Measurements from ENCODE around the gene ZNF385B.
"Not testable (repeated sequence)": the region's sequence is repeated elsewhere in the genome, so short reads cannot be mapped to it uniquely, and the experiment has no call there.

ZNF385B gene

DNA sequence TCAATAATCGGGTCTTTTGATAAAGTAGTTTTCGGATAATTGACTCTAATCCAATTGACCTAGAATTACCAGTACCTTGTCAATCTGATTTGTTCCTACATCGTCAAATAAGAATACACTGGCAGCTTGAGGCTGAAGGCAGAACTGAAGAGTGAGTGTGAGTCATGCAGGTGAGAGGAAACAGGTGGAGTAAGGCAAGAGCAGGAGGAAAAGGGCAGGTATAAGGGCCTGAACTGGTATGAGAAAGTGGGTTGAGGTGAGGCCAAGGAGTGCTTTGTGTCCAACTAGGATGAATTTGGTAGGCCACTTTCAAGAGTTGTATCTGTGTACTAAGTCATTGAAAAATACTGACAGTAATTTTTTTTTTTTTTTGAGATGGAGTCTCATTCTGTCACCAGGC, 186.0 kb downstream of the ZNF385B start:
- no peak for DNase-seq

DNA sequence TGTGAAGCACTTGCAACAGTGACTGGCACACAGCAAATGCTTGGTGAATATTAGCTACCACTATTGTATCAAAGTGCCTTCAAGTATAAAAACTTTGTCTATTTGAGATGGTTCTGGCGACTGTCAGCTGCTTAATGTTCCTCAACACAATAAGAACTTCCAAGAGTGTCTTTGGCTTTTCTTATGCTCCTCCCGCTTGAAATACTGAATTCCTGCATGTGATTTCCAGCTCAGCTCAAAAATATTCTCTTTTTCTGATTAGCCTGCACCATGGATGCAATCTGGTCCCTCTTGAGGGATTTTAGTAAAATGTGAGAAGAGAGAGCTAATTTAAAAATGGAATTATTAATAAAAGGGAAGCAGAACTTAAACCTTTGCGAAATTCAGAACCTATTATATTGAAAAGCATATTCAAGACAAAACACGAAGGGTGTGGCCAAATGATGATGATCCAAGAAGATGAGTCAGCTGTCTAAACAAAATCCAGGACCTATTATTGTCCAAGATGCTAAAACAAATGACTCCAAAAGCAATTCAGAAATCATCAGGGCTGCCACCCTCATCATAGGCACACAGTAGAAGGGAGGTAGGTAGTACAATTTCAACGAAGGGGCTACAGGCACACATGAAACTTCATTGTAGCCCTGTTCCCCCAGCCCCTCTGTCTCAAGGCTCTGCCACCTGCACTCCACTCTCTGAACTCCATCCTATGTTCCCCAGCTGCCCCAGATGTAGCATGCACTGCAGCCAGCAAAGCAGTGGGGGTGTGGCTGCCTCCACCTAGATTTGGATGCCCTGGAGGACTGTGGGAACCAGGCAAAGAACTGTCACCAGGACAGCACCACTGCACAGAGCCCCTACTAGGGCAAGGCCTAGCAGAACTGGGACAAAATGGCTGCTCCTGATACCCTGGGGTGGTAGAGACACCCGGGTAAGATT, 190.1 kb downstream of the ZNF385B start:
- no peak for DNase-seq

DNA sequence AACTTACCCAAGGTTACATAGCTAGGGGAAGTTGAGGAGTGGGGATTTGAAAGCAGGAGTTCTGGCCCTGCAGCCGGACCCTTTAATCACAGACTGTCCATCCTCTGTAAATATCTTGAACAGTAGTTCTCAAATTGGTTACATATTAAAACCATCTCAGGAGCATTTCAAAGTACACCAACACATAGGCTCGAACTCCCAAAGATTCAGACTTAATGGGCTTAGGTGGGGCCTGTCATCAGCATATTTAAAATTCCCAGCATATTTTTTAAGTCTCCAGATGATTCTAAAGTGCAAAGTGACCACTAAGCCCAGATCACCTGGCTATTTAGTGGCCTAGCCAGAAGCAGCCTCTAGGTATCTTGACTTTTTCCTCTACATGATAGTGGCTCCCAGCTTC, 192.2 kb downstream of the ZNF385B start:
- DNase-seq: no peak

DNA sequence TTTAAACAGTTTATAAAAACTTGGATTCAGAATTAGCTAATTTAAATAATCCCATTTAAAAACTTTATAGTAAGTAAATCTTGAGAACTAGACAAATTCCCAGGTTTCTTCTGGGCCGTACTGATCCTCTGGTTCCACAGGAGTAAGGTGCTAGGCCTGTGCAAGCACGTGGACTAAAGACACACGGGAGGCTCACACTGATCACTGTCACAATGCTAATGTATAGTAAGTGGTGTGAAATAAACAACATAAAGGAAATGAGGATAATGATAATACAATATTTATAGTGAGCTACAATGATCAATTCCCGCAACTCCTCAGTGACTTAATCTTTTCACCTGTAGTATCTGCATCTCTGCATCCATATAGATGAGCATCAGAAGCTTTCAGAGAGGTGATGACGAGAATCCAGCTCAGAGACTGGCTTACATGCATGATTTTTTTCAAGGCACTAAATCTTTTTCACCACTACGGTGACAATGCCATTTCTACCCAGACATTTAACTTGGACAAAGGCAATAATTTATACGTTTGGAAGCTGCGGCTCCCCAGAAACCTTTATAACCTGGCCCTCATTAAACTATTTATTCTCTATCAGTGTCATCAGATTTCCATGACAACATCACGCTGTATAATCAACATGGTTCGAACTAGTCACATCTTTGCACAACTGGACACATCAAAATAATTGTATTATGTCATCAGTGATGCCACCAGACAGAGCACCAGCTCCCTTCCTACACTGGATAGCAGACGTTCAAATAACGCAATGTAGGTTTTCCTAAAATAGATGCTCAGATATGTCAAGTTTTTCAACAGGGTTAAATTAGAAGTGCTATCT, 196.2 kb downstream of the ZNF385B start:
- DNase-seq: no peak

DNA sequence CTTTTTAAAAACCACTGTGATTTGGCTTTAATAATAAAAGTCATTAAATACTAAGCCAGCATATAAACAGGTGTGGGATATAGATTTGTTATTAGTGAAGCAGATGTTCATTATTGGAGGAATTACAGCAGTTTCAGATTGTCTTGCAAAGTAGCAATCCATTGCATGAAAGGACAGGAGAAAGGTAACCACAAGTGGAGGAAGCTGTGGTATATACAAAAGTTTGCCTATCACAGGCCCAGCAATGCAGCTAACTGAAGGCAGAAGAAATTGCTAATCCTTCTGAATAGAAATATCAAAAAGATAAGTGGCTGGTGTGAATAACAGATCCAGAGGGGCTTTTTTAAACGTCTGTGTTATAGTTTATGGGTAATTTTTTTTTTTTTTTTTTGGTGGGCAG, 199.4 kb downstream of the ZNF385B start:
- DNase-seq: no peak

DNA sequence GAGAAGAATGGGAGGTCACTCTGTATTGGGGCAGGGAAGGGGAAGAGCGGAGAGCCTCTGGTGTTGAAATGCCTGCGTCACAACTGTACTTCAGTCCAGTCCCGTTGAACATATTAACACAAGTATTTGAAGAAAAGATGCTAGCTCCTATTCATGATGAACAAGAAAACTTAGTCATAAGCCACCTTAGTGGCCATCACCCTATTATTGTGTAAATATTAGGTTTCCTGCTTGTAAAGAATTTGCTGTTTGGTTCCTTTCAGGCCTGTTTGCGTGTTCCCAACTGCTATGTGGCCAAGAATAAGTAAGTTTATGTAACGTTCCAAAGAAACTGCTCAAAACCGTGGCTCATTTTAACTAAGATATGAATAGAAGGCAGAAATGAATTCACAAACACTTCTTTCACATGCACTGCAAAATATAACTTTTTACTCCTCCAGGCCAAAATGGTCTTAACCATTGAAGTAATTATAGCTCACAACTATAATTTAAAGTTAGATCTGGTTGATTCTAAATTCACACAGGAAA, 204.3 kb downstream of the ZNF385B start:
- no peak for DNase-seq

DNA sequence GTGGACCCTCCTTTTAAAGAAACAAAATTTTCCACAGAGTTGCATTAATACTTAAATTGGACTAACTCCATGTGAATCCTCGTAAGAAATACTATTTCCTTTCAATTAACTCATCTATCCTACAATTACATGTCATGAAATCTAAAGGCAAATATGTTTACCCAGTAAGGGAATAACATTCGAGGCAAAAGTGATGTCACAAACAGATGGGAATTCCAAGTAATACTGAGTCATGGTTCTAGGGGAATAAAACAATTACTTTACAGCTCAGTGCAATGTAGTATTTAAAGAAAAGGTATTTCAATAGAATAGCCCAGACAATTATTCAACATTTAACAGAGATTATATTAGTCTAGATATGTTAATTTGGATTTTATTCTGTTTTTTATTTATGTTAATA, 205.8 kb downstream of the ZNF385B start:
- DNase-seq: no peak

DNA sequence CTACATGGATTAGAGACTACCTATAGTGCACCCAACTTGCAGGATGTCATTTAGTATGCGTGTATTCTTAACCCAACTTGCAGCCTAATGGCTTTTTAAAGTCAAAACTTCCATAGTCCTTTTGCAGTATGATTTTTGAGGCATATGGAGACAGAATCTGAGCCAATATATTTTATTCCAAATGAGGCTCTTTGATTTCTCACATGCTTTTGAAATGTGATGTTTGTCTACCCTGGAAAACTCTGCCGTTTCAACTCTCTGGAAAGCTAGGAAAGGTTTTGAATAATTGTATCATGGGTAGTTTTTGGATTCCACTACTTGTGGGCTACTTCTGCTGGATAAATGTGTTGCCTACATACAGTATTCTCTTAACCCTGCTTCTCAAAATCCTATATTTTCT, 206.6 kb downstream of the ZNF385B start:
- no peak for DNase-seq

DNA sequence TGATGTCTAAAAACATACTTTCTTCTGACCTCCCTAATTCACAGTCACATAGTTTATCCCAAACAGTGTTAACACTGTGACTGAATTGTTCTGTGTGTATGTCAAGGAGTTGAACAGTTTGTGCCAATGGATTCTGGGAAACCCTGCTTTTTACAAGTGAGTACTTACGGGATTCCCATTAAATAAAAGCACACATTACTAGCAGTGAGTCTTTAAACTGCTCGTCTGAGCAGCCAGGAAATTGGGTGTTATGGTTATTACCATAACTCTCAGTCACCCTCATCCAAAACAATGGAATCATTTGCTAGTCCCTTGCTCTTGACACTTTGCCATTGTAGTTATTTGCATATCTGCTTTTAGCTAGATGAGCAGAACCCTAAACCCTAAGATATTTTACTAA, 209.1 kb downstream of the ZNF385B start:
- no peak for DNase-seq

DNA sequence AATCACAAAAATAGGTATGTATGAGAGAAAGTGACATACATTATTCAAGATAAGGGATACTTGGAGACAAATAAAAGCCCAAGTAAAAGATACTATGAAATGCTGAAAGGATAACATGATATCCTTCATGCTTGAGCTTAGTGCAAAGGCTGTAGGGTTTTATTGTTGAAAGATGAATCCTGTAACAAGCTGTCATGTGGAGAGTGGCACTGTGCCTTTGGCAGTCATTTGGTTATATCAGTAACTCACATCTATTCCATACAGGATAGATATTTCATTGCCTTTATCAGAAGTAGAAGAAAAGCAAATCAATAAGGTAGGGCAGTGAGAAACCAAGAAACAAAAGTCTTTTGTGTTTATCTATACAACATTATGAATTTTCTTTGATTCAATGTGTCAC, 211.0 kb downstream of the ZNF385B start:
- no peak for DNase-seq

DNA sequence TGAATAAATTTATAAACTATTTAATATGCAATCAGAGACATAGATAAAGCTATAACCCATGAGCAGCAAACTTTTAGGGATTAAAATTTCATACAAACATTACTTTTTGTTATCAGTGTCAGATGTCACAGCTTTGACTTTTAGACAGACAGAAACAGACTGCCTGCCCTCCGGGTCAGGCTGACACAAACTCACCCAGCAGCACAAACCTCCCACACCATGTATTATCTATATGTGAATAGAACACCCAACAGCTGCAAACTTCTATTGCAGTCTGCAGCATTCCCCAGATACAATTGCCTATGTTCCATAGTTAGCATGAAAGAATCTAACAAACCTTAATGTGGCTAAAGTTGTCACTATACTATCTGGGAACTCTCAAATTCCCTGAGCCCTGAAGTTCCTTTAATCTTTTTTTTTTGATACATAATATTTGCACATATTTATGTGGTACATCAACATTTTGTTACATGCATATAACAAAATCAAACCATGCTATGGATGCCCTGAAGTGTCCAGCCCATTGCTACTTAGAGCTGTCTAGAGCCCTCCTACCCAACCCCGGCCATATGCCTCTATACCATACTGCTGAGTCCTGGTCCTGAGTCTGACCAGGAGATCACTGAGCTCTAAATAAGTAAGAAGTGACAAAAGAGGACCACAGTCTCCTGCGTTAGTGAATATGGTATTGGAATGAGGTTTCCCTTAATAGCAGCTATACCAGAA, 214.4 kb downstream of the ZNF385B start:
- DNase-seq: no peak

DNA sequence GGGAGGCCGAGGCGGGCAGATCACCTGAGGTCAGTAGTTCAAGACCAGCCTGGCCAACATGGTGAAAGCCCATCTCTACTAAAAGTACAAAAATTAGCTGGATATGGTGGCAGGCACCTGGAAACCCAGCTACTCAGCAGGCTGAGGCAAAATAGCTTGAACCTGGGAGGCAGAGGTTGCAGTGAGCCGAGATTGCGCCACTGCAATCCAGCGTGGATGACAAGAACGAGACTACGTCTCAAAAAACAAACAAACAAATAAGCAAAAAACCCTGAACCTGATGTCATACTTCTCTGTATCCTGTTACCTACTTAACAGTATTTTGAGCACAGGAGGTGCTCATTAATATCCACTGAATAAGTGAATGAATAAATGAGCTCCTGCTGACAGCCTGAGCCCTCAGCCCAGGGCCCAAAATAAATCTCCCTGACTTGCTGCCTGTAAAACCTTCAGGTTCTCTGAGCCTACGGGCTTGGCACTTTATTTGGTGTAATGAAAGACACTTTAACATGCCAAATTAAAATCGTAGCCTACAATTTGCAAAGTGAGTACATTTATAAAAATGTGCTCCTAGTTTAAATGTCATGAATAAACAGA, 215.1 kb downstream of the ZNF385B start:
- no peak for DNase-seq

DNA sequence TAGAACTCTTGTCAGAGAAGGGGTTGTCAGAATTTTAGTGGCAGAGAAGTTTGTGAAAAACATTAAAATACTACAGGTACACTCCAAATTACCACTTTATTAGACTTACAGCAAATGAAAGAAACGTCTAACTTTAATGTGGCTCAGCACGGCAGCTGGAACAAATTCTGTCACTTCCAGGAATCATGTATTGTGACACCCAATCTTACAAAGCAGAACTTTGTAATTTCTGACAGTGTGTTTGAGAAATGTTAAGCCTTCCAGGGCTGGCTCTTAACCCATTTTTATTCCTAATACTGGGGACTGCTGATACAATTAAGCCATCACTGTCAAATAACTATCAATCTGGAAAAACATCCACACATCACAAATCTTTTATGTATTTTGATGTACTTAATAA, 216.4 kb downstream of the ZNF385B start:
- no peak for DNase-seq

DNA sequence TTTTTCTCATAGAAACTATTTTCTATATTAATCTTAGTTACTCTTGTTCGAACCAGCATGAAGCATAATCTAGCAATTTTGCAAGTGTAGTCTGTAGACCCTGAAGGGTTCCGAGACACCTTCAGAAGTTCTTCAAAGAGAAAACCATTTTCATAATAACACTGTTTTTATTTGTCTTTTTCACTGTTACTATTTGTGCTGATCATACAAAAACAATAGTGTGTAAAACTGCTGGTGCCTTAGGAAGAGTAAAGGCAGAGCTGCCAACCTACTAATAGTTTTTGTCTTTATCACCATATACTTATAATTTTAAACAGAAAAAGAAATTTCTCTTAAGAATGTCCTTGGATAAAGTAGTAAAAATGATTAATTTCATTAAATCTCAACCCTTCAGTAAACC, 218.9 kb downstream of the ZNF385B start:
- DNase-seq: no peak

DNA sequence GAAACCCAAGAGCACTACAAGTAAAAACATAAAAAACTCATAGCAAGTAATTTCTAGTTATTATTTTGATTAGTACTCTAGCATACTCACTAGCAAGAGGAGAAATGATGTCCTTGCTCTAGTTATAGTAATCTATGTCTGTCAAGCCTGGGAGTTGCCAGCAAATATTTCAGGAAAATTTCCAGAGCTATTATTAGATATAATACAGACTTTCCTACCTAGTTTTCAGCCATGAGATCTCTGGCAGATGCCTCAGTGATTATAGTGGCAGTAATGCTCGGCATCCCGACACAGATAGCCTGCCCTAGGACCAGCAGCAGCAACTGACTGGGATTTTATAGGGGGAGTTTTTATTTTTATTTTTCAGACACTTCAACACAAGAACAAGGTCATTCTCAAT, 224.4 kb downstream of the ZNF385B start:
- DNase-seq: no peak

DNA sequence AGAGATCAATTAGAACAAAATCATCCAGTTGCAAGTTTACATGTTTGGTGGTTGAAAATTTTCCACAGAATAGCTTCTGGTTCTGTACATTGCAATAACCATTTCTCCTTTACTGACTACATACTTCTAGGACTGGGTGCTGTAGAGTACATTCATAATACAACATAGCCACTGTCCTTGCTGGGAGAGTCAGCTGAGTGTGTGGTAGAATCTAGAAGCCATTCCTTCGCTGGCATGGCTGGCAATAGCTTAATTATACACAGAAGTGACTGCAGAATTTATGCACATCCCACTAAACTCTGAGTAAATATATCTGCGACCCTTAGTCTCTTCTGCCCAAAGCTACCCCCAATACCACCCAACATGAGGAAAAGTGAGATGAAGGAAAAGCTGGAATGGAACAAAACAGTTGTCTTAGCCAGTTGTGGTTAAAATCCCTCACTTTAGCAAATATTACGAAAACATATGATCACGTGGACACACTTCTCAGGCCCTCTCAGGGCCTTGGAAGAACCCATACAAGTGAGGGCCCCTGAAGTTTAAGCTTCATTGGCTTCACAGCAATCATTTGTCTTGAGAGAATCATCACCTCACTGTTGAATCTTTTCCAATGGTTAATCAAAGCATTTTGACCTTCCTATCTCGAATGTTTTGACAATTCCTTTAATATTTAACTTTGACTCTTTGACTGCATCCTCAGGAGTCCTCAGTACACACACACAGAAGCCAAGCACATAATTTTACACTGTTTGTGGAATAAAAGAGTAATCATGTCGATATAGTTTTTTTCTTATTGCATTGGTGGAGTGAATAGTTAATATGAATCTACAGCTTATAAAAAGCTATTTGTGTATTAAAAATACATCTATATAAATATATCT, 225.1 kb downstream of the ZNF385B start:
- no peak for DNase-seq

DNA sequence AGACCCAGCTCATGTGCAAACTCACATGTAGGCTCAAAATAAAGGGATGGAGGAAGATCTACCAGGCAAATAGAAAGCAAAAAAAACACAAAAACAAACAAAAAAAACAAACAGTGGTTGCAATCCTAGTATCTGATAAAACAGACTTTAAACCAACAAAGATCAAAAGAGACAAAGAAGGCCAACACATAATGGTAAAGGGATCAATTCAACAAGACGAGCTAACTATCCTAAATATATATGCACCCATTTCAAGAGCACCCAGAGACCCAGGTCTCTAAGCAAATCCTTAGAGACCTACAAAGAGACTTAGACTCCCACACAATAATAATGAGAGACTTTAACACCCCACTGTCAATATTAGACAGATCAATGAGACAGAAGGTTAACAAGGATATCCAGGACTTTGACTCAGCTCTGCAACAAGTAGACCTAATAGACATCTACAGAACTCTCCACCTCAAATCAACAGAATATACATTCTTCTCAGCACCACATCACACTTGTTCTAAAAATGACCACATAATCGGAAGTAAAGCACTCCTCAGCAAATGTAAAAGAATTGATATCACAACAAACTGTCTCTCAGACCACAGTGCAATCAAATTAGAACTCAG, 229.5 kb downstream of the ZNF385B start:
- DNase-seq: not testable (repeated sequence)

DNA sequence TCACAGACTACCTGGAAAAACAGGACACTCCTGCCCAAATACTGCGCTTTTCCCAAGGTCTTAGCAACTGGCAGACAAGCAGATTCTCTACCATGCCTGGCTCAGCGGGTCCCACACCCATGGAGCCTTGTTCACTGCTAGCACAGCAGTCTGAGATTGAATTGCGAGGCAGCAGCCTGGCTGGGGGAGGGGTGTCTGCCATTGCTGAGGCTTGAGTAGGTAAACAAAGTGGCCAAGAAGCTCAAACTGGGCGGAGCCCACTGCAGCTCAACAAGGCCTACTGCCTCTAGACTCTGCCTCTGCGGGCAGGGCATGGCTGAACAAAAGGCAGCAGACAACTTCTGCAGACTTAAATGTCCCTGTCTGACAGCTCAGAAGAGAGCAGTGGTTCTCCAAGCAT, 231.6 kb downstream of the ZNF385B start:
- not testable (repeated sequence) for DNase-seq

DNA sequence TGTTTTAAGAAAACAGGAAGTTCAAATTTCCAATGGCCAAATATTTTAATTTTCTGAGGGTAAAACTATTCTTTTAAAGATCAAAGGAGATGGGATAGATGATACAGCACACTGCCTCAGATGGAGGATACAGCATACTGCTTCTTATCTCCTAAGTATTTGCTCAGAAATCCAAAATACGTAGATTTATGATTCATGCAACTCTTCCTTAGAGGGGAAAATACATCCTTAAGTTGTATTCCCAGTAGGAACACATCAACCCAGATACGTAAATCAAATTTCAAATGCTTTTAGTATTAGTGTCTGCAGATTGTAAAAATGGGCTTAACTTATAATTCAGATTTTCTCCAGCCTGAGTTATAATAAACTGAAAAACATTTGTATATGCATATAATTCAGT, 235.2 kb downstream of the ZNF385B start:
- DNase-seq: no peak

DNA sequence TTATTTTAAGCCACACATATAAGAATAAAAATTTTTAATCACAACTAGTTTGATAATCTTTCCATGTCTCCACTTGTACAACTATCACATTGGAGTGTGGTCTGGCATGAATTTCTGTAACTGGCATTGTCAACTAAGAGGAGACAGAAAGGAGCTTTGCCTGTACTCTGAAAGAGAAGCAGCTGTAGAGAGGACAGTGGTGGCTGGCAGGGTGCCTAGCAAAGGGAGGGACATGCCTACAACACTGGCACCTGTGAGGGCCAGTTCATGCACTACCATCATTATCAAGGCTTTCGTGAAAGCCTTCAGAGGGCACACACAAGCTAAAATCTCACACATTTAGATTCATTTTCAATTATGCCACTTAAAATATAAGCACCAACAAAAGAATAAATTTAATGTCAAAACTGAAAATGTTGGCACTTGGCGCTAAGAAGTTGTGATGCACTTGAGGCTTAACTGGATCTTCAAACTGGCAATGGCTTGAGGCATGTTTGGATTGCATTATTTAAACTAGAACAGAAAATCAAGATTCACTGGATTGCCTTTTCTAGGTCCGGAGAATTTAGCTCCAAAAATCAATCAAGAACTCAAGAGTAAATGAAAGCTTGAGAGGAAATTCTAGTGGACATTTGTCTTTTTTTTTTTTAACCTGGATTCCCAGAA, 238.6 kb downstream of the ZNF385B start:
- no peak for DNase-seq

DNA sequence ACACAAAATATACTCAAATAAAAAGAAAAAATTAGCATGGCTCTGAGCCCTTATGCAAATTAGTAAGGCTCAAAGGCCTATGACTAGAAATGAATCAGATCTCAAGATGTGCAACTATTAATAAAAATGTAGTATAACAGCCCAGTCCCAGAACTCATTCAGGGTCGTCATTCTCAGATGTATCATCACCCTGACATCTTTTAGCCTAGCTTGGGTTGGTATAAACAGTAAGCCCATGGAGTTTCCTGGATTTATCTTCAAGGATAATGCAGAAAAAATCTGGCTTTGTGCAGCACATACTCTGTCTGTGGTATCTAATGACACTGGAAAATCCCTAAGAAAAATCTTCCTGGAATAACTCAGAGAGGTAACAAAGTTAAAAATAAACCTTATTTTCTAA, 239.3 kb downstream of the ZNF385B start:
- DNase-seq: no peak
